Measurements from ENCODE around the gene ESRRB.
A peak's percentile ranks its signal among the peaks of the same experiment; 100 is the strongest.

ESRRB gene

GRCh38 chr14:76352639-76353281, 23.2 kb upstream of the ESRRB start:
- peak; percentile 24 to 32 for DNase-seq

- no peak for DNase-seq
These were observed 21.6 kb upstream of the ESRRB start for GRCh38 chr14:76354310-76354709.

- DNase-seq, result no peak
These were observed 20.2 kb upstream of the ESRRB start for GRCh38 chr14:76355771-76356170.

- DNase-seq, result no peak
These were observed 4.9 kb upstream of the ESRRB start for GRCh38 chr14:76371066-76371465.

- no peak for DNase-seq
These were observed 2.5 kb upstream of the ESRRB start for GRCh38 chr14:76373456-76373855.

- no peak for DNase-seq
These were observed 453 bp upstream of the ESRRB start for GRCh38 chr14:76375484-76375883.

GRCh38 chr14:76376409-76376877, 506 bp downstream of the ESRRB start:
- no peak for DNase-seq

GRCh38 chr14:76376878-76377734, 1.2 kb downstream of the ESRRB start:
- peak in 1 of 2 donors; percentile 2 for DNase-seq

GRCh38 chr14:76377735-76378074, 1.8 kb downstream of the ESRRB start:
- no peak for DNase-seq

GRCh38 chr14:76380991-76381390, 5.1 kb downstream of the ESRRB start:
- DNase-seq, result no peak

GRCh38 chr14:76381817-76382494, 6.0 kb downstream of the ESRRB start:
- DNase-seq, result no peak

GRCh38 chr14:76382495-76382832, 6.5 kb downstream of the ESRRB start:
- DNase-seq, result no peak

- DNase-seq, result no peak
These were observed 9.5 kb downstream of the ESRRB start for GRCh38 chr14:76385435-76385834.

- DNase-seq, result peak; percentile 72 to 76
These were observed 11.2 kb downstream of the ESRRB start for GRCh38 chr14:76386944-76387782.

GRCh38 chr14:76389841-76390240, 13.9 kb downstream of the ESRRB start:
- DNase-seq, result no peak

- DNase-seq, result no peak
These were observed 14.7 kb downstream of the ESRRB start for GRCh38 chr14:76390621-76391020.

- no peak for DNase-seq
These were observed 16.2 kb downstream of the ESRRB start for GRCh38 chr14:76391981-76392690.

- DNase-seq, result no peak
These were observed 18.6 kb downstream of the ESRRB start for GRCh38 chr14:76394569-76394968.

GRCh38 chr14:76395161-76395560, 19.2 kb downstream of the ESRRB start:
- no peak for DNase-seq

- DNase-seq, result no peak
These were observed 20.8 kb downstream of the ESRRB start for GRCh38 chr14:76396714-76397187.

GRCh38 chr14:76405627-76406026, 29.7 kb downstream of the ESRRB start:
- no peak for DNase-seq
